HG03520 (cell line): Measurements from ENCODE around the gene BDKRB2.

Source experiments
- ATAC-seq: cut with Tn5 transposase; IDR thresholded peaks from one replicate; pipeline ENCODE4 v1.9.1; 2021; ENCODE audit warnings: mild to moderate bottlenecking, moderate library complexity; ENCODE audit not compliant: unreplicated experiment

Gene BDKRB2

DNA sequence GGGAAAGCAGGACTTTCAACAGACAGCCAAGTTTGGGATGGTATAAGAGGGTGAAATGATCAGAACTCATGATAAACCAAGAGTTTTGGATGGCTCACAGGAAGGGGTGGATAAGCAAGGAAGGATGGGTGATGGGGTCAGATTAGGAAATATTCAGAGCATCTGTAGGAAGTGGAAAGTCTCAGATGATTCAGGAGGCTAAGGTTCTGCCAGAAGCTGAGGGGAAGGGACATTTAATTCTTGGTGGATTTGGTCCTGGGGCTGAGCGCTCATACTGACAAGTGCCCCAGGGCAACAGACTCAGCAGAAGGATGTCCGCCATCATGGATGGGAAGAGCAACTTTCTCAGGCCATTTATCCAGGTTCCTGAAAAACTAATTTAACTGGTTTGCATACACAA lies 28.4 kb upstream of the BDKRB2 start:
- ATAC-seq, result no peak

- no peak for ATAC-seq
Observed at GRCh38 chr14:96176811-96177211, 27.8 kb upstream of the BDKRB2 start.

DNA sequence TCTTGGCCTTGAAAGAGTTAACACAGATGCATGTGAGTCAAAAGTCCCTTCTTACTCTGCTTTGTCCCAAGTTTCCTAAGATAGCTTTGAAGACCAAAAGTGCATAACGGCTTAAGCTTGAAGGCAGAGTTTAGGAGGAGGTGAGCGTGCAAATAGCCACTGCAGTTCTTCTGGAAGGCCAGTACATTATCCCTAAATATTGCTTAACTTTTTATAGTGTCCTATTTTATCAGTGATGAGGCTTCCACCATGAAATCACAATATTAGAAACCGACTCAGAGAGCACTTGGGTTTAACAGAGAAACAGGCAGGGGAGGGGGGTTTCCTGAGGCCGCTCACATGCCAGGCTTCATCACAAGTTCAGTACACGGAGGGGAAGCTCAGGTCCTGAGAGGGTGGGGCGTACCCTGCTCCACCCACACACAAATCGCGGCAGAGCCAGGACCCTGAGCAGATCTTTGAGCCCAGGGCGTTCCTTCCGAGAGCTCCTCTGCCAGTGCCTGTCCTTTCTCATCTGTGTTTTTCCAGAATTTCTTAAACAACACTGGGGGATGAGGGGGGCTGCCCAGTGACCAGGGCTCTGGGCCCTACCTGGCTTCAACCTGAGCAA lies 26.8 kb upstream of the BDKRB2 start:
- peak; percentile 60 for ATAC-seq

DNA sequence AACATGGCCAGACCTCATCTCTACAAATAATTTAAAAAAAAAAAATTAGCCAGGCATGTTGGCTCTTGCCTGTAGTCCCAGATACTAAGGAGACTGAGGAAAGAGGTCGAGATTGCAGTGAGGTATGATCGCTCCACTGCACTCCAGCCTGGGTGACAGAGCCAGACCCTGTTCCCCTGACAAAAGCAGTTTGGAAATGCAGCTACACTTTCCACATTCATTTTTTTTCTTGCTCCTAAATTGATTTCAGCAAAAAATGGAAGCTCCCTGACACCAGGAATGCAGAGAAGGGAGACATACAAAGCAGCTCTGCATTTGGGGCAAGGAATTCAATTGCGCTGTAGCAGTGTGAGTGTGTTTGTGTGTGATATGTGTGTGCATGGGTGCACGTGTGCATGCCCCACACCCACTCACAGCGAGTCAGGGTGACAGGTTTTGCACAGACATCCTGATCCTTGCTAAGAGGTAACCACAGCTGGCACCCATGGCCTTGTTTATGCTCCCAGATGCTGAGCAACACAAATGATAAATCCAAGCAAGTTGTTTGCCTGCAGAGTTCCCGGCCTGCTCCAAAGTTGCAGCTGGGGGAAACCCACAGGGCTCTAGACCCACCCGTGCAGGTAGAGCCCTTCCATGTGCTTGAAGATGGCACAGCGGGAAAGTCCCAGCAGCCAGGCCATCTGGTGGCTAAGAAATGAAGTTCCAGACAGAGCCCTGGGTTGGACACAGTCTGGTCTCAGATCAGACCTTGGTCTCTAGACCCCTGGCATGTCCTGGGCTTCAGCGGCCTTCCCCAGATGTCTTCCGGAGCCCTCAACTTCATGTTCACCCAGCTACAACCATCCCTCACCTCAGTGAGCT lies 25.9 kb upstream of the BDKRB2 start:
- ATAC-seq, result no peak

DNA sequence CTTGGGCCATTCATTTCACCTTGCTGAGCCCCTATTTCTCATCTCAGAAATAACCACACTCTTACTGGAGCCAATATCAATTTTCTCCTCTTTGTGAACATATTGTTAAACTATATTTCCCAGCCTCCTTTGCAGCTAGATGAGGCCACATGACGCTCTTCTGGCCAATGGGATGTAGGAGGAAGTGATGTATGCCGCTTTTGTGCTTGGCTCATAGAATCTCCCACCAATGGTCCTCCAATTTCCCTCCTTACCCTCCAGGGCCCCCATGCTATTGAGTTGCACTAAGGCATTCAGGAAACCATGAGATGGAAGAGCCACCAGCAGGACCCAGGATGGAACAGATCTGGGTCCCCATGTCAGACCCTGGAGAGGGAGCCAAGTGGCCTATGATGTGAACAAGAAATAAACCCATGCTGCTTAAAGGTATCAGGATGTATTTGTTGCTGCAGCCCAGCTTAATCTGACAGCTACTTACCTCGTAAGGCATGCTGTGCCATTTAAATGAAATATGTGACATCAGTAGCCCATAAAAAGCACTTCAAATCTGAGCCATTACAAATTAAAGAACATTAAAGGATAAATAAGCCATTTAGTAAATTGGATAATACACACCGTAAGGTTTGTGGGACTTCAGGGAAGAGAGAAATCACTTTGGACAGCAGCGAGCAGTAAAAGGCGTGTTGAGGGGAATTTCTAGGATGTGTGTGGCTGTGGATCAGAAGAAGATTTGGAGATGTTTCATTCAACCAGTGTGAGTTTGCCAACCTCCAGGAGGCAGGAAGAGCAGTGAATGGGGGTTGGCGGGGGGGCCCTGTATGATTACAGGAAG lies 24.4 kb upstream of the BDKRB2 start:
- no peak for ATAC-seq

DNA sequence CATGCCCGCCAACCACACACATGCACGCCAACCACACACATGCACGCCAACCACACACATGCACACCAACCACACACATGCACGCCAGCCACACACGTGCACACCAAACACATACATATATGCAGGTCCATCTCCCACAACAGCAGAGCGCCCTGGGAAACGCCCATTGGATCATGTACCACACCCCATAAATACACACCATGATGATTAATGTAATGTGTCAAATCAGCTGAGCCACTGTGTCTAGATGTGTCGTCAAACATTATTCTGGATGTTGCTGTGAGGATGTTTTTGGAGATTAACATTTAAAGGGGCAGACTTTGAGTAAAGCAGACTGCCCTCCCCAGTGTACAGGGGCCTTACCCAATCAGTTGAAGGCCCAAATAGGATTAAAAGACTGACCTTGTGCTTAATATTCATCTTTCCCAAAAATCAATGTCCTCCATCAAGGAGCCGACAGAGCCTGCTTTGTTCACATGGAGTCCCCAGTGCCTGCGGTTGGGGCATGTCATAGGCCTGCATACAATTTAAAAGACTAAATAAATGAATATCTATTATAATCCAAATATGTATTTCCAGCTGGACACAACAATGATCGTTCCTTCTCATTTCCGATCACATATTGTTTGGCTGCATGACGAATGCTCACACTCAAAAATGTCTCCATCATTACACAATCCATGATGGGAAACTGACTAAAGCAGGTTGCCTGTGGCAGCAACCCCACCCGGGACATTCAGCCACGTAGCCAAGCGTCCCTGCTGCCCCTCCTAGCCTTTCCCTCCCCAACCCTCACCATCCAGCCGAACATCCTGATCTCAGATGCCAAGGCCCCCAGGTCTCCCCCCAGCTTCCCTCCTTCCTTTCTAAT lies 23.2 kb upstream of the BDKRB2 start:
- no peak for ATAC-seq

DNA sequence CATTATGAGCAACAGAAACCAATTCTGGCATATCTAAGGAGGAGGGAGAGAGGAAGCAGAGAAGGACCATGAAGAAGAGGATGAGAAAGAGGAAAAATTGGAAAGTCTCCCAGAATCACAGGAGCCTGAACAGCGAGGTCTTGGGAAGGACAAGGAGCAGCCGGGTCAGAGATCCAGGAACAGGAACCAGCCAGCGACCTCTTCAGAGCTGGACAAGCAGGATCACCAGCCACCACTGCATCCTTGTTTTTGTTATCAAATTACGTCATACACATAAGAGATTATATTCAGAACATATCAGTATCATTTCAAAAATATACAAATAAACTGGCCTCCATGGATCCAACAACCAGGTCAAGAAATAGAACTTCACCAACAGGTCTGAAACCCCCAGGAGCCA lies 22.1 kb upstream of the BDKRB2 start:
- ATAC-seq, result no peak

DNA sequence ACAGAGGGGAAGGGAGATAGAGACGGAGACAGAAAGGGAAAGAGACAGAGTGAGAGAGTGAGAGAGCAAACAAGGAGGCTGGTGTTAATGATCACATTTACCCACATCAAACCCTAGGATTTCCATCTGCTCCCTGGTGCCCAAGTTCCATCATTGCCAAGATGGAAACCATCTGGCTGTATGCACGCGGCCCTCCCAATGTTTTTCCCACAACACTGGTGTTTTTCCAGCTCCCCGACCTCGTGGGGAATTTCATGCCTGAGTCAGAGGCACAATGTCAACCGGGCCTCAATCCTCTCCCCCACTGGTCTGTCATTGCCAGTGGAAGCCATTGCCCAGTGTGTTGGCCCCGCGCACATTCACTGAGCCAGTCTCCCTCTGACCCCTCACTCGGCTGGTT lies 19.9 kb upstream of the BDKRB2 start:
- no peak for ATAC-seq

- ATAC-seq, result no peak
Observed at GRCh38 chr14:96187216-96188031, 17.2 kb upstream of the BDKRB2 start.

DNA sequence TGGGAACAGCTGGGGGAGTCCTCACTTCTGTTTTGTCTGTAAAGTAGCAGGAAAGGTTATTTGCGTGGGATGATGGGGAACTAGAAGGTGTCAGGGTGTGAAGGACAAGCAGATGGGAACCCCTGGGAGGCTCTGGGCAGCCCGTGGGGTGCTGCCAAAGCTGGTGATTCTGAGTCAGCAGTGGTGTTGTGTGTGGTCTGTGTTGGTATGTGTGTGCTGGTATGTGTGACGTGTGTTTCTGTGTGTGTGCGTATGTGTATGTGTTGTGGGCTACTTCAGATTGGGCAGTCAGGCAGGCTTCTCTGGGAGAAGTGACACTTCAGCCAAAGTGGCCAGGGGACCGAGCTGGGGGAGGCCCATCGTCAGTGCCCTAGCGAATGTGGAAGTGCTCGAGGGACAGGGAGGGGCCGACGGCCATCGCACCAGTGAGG lies 15.3 kb upstream of the BDKRB2 start:
- ATAC-seq, result peak; percentile 66

DNA sequence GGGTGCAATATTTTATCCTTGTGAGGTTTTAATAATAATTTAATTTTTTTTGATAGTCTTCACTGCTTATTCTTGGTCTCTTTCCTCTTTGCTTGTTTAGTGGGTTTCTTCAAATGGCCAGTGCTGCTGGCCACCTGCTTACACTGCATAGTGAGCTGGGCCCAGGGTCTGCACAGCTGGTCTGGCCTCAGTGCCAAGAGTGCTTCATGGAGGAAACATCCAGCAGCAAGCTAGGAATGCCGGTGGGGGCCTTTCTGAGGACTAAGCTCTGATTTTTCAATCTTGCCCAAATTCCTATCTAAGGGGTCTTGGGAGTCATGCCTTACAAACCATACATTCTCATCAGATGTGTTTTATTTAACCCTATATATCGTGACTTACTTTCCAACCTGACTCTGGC lies 13.3 kb upstream of the BDKRB2 start:
- no peak for ATAC-seq

GRCh38 chr14:96191841-96192462 lies 12.7 kb upstream of the BDKRB2 start:
- no peak for ATAC-seq

GRCh38 chr14:96192975-96193805 lies 11.4 kb upstream of the BDKRB2 start:
- no peak for ATAC-seq

- no peak for ATAC-seq
Observed at GRCh38 chr14:96194262-96194656, 10.4 kb upstream of the BDKRB2 start.

- ATAC-seq, result no peak
Observed at GRCh38 chr14:96194657-96195431, 9.8 kb upstream of the BDKRB2 start.

- ATAC-seq, result no peak
Observed at GRCh38 chr14:96195441-96196081, 9.1 kb upstream of the BDKRB2 start.

DNA sequence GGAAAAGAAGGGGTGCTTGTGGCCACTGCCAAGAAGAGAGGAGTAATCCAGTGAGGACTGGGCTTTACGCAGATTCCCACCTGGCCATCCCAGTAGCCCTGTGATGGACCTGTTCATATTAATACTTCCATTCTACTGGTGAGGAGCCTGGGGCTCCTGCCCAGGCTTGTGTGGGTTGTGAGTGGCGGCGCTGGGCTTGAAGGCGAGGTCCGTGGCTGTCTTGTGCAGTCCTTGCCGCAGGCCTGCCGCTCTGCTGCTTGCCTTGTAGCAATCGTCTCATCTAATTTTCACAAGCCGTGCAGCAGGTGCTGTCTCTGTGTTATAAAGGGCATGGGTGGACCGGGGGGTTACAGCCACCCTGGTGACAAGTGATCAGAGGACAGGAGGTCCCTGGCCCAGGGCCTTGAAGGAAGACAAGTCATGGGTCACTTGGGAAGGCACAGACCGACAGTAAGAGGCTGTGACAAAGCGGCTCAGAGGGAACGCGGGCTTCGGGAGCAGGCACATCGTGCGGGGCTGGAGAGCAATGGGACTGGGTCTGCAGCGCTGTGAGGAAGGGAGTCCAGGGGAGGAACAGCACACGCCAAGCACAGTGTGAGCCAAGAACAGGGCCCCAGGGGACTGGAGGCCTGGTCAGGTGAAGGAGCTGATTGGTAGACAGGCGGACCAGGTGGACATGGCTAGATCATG lies 7.3 kb upstream of the BDKRB2 start:
- ATAC-seq, result no peak
